Lower leg skin (tissue), 3 donors: ENCODE data around the gene GSTA3.

Experiments
- CTCF ChIP-seq, 3 donors: fragments of 450-650 bp; IDR thresholded peaks; one replicate each; pipeline ENCODE4 v1.5.1; 2016; ENCODE audit warnings: antibody characterized with exemption in 3 of 3, mild to moderate bottlenecking in 3 of 3, moderate library complexity in 2 of 3
- POLR2A ChIP-seq, 2 donors: fragments of 450-650 bp; IDR thresholded peaks; one replicate each; pipeline ENCODE4 v1.6.1; 2016 to 2017; ENCODE audit warnings: antibody characterized with exemption in 2 of 2, mild to moderate bottlenecking in 1 of 2, moderate library complexity in 1 of 2

GRCh38 chr6:52929321-52930164, 20.0 kb upstream of the GSTA3 start:
- TF ChIP-seq CTCF (IDR thresholded peaks at IDR 0.05) (no peak), POLR2A (IDR thresholded peaks at IDR 0.05) (no peak)
